Fibroblast of the aortic adventitia (primary cell): Measurements from ENCODE around the gene FN1. TPM values are rescaled to one million over a fixed set of nuclear protein-coding genes. Genes with fewer than 3 reads are reported as not detected.
A peak's percentile ranks its signal among the peaks of the same experiment; 100 is the strongest.

Source experiments
- DNase-seq: peaks from one replicate; pipeline ENCODE4 v3.0.0-alpha.2; 2010; ENCODE audit warnings: low read depth
- H3K4me3 ChIP-seq: 2 replicates; pipeline ENCODE4 v1.5.1; 2011; ENCODE audit warnings: low read depth, mild to moderate bottlenecking, control low read depth, low read length, moderate library complexity
- CTCF ChIP-seq: IDR thresholded peaks from 2 replicates; pipeline ENCODE4 v1.5.1; 2011; ENCODE audit warnings: mild to moderate bottlenecking, low read length, control low read depth, inconsistent platforms; ENCODE audit not compliant: insufficient read depth
- total RNA-seq: library from RNA; depleted of rRNA; stranded (reverse); fragments of >200 nt; gene quantifications from 2 replicates; pipeline ENCODE4 v1.2.3, GENCODE V29; 2012; ENCODE audit warnings: low replicate concordance

Gene FN1
- total RNA-seq, 1 donor: 7,235 TPM

DNA sequence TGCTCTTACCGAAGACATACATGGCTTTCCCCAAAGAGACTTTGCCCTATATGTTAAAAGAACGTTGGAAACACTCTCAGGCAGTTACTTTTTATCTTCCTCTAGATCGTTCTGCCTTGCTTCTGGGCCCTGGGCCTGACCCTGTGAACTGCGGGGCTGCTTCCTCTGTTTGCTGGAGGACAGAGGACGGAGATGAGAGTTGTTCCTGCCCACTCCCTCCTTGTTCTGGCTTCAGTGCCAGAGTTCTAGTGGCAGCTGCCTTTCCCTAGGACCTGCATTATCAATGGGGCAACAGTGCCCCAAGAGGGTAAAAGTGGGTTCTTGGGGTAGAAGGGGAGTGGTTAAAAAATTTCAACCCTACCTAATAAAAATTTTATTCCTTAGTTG lies 6.5 kb upstream of the FN1 start:
- no peak for DNase-seq
- H3K4me3 ChIP-seq: no peak overlapping the region
- TF ChIP-seq CTCF: no peak

DNA sequence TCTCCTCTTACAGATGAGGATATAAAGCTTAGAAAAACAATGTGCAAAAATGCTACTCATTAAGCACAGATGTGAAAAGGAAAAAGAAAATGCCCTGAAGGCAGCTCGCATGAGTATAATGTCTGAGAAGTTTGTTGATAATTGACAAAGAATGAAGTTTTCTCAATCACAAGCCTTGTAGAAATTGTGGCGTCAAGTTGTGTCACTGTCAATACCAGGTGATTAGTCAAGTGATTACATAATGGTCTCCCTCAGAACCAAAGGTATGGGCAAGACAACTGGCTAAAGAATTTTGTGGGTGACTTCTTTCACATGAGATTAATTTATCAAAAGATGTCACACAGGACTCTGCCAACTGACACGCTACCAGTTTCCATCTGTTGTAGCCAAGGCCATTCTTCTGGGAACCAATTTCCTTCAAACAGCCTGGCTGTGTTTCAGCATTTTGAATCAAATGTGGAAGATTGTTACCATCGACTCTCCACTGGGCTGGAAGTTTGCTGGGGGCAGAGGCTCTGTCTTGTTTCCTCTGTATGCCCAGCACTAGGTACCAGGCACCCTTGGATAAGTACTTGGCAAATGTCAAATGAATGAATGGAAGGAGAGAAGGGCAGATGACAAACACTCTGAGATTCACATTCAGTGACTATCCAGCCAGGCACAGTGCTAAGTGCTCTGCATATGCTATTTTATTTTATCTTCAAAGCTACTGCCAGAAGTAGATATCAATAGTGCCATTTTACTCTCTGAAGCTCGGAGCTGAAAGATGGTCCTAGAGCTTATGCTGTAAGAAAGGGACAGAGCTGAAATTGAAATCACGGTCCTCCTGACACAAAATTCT lies 5.9 kb upstream of the FN1 start:
- no peak for TF ChIP-seq CTCF
- DNase-seq: no peak
- H3K4me3 ChIP-seq: no peak overlapping the region

DNA sequence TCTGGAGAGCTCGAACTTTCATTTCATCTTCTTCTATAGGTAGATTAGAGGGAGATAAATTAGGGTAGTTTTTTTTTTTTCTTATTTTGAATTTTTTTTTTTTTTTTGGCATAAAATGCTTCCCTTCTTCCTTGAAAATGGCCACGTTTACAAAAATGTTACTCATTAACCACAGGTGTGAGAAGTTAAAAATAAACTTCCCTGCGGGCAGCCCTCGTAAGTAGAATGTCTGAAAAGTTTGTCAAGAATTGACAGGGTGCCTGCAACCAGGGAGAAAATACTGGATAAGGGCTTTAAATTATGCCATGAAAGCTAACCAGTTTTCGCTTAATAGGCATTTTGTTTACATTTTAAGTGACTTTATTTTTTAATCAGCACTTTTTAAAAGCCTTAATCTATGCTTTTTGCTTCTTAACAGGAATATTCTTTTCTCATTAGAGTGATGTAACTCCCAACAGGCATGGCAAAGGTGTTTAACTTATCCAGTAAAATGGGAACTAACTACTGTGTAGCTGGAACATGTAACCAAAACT lies 4.2 kb upstream of the FN1 start:
- DNase-seq: no peak
- no peak for TF ChIP-seq CTCF
- no peak overlapping the region for H3K4me3 ChIP-seq

DNA sequence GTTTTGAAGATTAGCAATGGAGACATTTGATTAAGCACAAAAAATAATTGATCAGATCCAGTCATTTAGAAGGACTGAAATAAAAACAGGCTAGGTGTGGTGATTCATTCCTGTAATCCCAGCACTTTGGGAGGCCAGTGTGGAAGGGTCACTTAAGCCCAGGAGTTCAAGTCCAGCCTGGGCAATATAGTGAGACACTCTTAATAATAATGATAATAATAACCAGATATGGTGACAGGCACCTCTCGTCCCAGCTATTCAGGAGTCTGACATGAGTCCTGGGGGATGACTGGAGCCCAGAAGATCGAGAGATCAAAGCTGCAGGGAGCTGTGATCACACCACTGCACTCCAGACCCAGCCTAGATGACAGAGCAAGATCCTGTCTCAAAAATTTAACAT lies 3.5 kb upstream of the FN1 start:
- TF ChIP-seq CTCF: no peak
- no peak for DNase-seq
- no peak overlapping the region for H3K4me3 ChIP-seq

- no peak for TF ChIP-seq CTCF
- peak; percentile 72 for DNase-seq
- peak overlapping the region; percentile 72 for H3K4me3 ChIP-seq
These were observed 1.7 kb upstream of the FN1 start for GRCh38 chr2:215437614-215438013.

- H3K4me3 ChIP-seq: peak overlapping the region; percentile 72
- peak; percentile 63 for DNase-seq
- no peak for TF ChIP-seq CTCF
These were observed 1.1 kb upstream of the FN1 start for GRCh38 chr2:215436705-215437565.
